AG08396 (cell line): ENCODE data around the gene NDST3.

Source experiments
- DNase-seq: peaks from one replicate; pipeline ENCODE4 v3.0.0; 2012; ENCODE audit warnings: low spot score, mixed read lengths

Gene NDST3

GRCh38 chr4:118034053-118034785, at the start of gene NDST3:
Gene NDST3 (plus strand): TSS chr4:118034486. CDS start chr4:118053911, 19,425 bp downstream.
- peak; percentile 46 for DNase-seq

GRCh38 chr4:117986321-117986720, 48.0 kb upstream of the NDST3 start:
- DNase-seq: no peak

- no peak for DNase-seq
Measured at GRCh38 chr4:117987464-117987863, 46.8 kb upstream of the NDST3 start.

- no peak for DNase-seq
Measured at GRCh38 chr4:117996891-117997290, 37.4 kb upstream of the NDST3 start.

- DNase-seq: no peak
Measured at GRCh38 chr4:118004088-118004487, 30.2 kb upstream of the NDST3 start.

- no peak for DNase-seq
Measured at GRCh38 chr4:118005883-118006282, 28.4 kb upstream of the NDST3 start.

GRCh38 chr4:118012142-118012541, 22.1 kb upstream of the NDST3 start:
- DNase-seq: no peak

GRCh38 chr4:118014831-118015230, 19.5 kb upstream of the NDST3 start:
- DNase-seq: no peak

GRCh38 chr4:118018381-118019145, 15.7 kb upstream of the NDST3 start:
- no peak for DNase-seq

GRCh38 chr4:118026806-118027205, 7.5 kb upstream of the NDST3 start:
- DNase-seq: no peak

- no peak for DNase-seq
Measured at GRCh38 chr4:118029224-118029623, 5.1 kb upstream of the NDST3 start.

- peak; percentile 21 for DNase-seq
Measured at GRCh38 chr4:118032691-118033090, 1.6 kb upstream of the NDST3 start.

- peak; percentile 75 for DNase-seq
Measured at GRCh38 chr4:118033148-118034052, 886 bp upstream of the NDST3 start.

- DNase-seq: no peak
Measured at GRCh38 chr4:118035309-118035708, 1.0 kb downstream of the NDST3 start.

- DNase-seq: no peak
Measured at GRCh38 chr4:118036336-118036735, 2.0 kb downstream of the NDST3 start.

GRCh38 chr4:118037955-118038354, 3.7 kb downstream of the NDST3 start:
- DNase-seq: no peak

- no peak for DNase-seq
Measured at GRCh38 chr4:118046323-118046722, 12.0 kb downstream of the NDST3 start.

- DNase-seq: no peak
Measured at GRCh38 chr4:118047043-118047442, 12.8 kb downstream of the NDST3 start.

GRCh38 chr4:118058955-118059354, 24.7 kb downstream of the NDST3 start:
- no peak for DNase-seq

GRCh38 chr4:118059397-118059796, 25.1 kb downstream of the NDST3 start:
- no peak for DNase-seq

GRCh38 chr4:118076958-118077766, 42.9 kb downstream of the NDST3 start:
- DNase-seq: peak; percentile 29

GRCh38 chr4:118077767-118078105, 43.5 kb downstream of the NDST3 start:
- DNase-seq: no peak
